ENCODE results near the gene PIAS1.

PIAS1 gene

DNA sequence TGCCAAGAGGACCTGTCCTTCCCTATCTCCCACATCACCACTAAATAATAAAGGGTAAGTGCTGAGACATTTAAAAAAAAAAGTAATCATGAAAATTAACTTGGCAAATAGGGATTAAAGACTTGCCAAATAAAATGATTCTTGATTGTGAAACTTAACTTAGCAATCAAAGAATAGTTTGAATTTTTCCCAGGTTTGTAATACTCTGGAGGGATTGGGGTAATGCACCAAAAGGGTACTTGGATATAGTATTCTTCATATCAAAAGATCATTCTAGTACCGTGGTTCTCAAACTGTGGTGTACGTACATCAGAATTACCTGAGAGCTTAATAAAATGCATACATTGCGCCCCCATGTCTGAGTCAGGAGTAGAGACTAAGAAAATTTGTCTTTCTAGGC lies 122.5 kb downstream of the PIAS1 start:
- TF ChIP-seq, protein P1, sequence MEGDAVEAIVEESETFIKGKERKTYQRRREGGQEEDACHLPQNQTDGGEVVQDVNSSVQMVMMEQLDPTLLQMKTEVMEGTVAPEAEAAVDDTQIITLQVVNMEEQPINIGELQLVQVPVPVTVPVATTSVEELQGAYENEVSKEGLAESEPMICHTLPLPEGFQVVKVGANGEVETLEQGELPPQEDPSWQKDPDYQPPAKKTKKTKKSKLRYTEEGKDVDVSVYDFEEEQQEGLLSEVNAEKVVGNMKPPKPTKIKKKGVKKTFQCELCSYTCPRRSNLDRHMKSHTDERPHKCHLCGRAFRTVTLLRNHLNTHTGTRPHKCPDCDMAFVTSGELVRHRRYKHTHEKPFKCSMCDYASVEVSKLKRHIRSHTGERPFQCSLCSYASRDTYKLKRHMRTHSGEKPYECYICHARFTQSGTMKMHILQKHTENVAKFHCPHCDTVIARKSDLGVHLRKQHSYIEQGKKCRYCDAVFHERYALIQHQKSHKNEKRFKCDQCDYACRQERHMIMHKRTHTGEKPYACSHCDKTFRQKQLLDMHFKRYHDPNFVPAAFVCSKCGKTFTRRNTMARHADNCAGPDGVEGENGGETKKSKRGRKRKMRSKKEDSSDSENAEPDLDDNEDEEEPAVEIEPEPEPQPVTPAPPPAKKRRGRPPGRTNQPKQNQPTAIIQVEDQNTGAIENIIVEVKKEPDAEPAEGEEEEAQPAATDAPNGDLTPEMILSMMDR (IDR thresholded peaks at IDR 0.05; ENCODE audit: low read depth, low read length) = no peak
- peak; percentile 50 to 54 for DNase-seq (ENCODE audit: low read depth in 2 of 2)

DNA sequence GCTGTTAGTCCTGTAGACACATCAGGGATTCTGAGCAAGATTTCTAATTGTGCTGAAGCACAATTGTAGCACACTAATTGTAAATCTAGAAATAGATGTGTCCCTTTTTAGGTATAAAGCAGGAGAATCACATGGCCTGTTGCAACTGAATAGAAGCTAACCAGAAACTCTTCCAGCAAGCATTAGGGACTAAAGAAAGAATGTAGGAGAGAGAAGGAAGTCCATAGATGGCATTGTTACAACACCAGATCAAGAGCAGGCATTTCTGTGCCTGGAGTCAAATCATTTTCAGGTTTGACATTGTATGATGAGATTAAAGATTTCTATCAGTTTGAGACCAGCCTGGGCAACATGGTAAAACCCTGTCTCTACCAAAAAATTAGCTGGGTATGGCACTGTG lies 123.6 kb downstream of the PIAS1 start:
- TF ChIP-seq, protein P1 (IDR thresholded peaks at IDR 0.05; ENCODE audit: low read depth, low read length) = no peak
- DNase-seq (ENCODE audit: low read depth in 2 of 2) = peak; percentile 29 to 59
- no peak overlapping the region for H3K4me3 ChIP-seq (replicated peaks in 1 of 2; ENCODE audit: low read depth in 2 of 2, low read length in 2 of 2)

More for the DNA sequence above, 122.5 kb downstream of the PIAS1 start:
- H3K4me3 ChIP-seq (replicated peaks in 1 of 2; ENCODE audit: low read depth in 2 of 2, low read length in 2 of 2) = no peak overlapping the region

DNA sequence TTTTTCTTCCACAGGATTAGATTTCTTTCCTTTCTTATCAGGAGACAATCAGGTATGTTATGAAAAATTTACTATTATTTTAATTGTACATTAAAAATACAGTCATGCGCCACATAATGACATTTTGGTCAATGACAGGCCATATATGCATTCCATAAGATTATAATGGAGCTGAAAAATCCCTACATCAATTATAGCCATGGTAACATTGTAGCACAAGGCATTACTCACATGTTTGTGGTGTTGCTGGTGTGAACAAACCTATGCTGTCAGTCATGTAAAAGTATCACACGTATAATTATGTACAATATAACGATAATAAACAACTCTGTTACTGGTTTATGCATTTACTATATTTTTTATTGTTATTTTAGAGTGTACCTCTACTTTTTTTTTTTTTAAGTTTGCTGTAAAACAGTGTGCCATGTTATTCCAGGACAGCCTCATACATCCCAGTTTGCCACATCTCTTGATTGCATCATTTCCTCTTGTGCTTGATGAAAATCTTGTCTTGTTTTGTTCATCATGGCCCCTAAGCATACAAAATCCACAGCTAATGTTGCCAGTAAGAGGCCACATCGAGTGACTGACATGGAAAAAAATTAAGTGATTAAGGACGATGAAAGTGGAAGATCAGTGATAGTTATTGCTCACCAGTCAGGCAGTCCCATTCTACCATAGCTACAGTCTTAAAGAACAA lies 129.7 kb downstream of the PIAS1 start:
- peak; percentile 56 to 60 for DNase-seq (ENCODE audit: low read depth in 2 of 2)
- TF ChIP-seq, protein P1 (IDR thresholded peaks at IDR 0.05; ENCODE audit: low read depth, low read length) = no peak
- no peak overlapping the region for H3K4me3 ChIP-seq (replicated peaks in 1 of 2; ENCODE audit: low read depth in 2 of 2, low read length in 2 of 2)

DNA sequence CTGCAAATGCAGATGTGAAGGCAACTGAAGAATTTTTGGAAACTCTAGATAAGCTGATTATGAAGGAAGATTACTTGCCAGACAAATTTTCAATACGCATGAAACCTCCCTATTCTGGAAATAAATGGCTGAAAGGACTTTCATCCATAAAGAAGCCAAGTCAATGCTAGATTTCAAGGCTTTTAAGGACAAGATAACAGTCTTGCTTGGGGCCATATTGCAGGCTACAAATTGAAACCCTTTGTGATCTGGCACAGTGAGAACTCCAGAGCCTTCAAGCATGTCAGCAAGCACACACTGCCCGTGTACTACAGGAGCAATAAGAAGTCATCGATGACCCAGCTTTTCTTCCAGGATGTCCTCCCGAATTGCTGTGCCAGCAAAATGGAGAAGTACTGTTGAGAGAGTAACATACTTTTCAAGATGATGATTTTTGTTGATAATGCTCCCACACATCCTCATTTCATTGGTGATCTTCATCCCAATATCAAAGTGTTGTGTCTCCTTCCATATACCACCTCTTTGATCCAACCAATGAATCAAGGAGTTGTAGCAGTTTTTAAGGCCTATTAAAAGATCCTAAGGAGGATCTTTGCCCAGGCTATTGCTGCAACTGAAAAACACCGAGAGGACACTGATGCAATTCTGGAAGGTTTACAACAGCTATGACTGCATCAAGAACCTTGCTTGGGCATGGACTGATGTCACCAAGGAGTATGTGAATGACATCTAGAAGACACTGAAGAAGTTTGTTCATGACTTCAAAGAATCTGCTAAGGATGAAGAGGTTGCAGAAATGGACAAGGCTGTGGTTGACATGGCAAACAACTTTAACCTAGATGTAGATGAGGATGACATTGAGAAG lies 130.7 kb downstream of the PIAS1 start:
- no peak for DNase-seq (ENCODE audit: low read depth in 2 of 2)
- TF ChIP-seq, protein P1 (IDR thresholded peaks at IDR 0.05; ENCODE audit: low read depth, low read length) = no peak
- H3K4me3 ChIP-seq (replicated peaks in 1 of 2; ENCODE audit: low read depth in 2 of 2, low read length in 2 of 2) = no peak overlapping the region

DNA sequence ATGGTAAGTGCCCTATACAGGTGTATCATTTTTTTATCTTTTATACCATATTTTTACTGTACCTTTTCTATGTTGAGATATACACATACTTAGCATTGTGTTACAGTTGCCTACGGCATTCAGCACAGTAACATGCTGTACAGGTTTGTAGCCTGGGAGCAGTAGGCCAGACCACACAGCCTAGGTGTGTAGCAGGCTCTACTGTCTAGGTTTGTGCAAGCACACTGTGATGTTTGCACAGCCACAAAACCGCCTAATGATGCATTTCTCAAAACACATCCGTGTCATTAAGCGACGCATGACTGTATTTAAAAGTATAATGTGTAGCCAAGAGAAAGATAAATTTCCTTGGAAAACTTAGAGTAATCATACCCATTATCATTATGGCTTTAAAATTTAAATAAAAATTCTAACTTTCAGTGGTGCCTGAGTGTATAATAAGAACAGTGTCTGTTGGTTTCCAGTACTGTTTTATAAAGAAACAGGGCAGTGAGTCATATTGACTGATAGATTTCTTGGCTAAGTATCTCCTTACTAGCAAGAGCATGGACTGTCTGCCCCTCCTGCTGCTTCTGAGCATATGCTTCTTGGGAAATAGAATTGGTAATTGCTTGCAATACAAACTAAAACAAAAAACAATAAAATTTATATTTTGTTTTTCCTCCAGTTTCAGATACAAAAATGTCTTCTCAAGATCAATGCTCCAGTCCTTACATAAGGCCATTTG lies 132.7 kb downstream of the PIAS1 start:
- TF ChIP-seq, protein P1 (IDR thresholded peaks at IDR 0.05; ENCODE audit: low read depth, low read length) = no peak
- H3K4me3 ChIP-seq (replicated peaks in 1 of 2; ENCODE audit: low read depth in 2 of 2, low read length in 2 of 2) = no peak overlapping the region
- peak; percentile 77 to 78 for DNase-seq (ENCODE audit: low read depth in 2 of 2)

DNA sequence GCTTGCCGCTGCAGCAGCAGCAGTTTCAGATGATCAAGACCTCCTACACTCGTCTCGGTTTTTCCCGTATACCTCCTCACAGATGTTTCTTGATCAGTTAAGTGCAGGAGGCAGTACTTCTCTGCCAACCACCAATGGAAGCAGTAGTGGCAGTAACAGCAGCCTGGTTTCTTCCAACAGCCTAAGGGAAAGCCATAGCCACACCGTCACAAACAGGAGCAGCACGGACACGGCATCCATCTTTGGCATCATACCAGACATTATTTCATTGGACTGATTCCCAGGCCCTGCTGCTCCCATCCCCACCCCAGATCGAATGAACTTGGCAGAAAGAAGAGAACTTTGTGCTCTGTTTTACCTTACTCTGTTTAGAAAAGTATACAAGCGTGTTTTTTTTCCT lies 133.4 kb downstream of the PIAS1 start:
- TF ChIP-seq, protein P1 (IDR thresholded peaks at IDR 0.05; ENCODE audit: low read depth, low read length) = no peak
- peak overlapping the region; percentile 1 to 32 for H3K4me3 ChIP-seq (replicated peaks in 1 of 2; ENCODE audit: low read depth in 2 of 2, low read length in 2 of 2)
- peak; percentile 85 to 93 for DNase-seq (ENCODE audit: low read depth in 2 of 2)
